Activated T-cell treated with anti-CD3 and anti-CD28 coated beads, Interleukin-2, amount 50 U/mL, for 24 hours (primary cell): ENCODE results near the gene HOXA4.

Source experiments
- DNase-seq: peaks from one replicate; pipeline ENCODE4 v3.0.0-alpha.2; 2020
- H3K27ac Mint-ChIP-seq: 2 replicates; pipeline ENCODE4 v1.8.0; 2020; ENCODE audit warnings: mild to moderate bottlenecking, mixed read lengths
- H3K27me3 Mint-ChIP-seq: 2 replicates; pipeline ENCODE4 v1.8.0; 2020; ENCODE audit warnings: mixed read lengths
- H3K36me3 Mint-ChIP-seq: 2 replicates; pipeline ENCODE4 v1.8.0; 2020; ENCODE audit warnings: low read depth, mixed read lengths
- H3K4me1 Mint-ChIP-seq: 2 replicates; pipeline ENCODE4 v1.8.0; 2020; ENCODE audit warnings: low read depth, mixed read lengths
- H3K4me3 Mint-ChIP-seq: 2 replicates; pipeline ENCODE4 v1.8.0; 2020; ENCODE audit warnings: mild to moderate bottlenecking, moderate library complexity, mixed read lengths
- H3K9me3 Mint-ChIP-seq: 2 replicates; pipeline ENCODE4 v1.8.0; 2020; ENCODE audit warnings: mixed read lengths

Gene HOXA4

GRCh38 chr7:27164367-27165088 lies 34.0 kb upstream of the HOXA4 start:
- Mint-ChIP-seq H3K36me3 (no peaks in the 10 kb centered on the region), H3K4me3 (peak overlapping the region; percentile 20), H3K9me3 (no peaks in the 10 kb centered on the region), H3K27ac (peak overlapping the region; percentile 59), H3K27me3 (peaks cover 89% of the 10 kb centered on the region), H3K4me1 (peaks cover 37% of the 10 kb centered on the region)
- DNase-seq, result peak; percentile 53

DNA sequence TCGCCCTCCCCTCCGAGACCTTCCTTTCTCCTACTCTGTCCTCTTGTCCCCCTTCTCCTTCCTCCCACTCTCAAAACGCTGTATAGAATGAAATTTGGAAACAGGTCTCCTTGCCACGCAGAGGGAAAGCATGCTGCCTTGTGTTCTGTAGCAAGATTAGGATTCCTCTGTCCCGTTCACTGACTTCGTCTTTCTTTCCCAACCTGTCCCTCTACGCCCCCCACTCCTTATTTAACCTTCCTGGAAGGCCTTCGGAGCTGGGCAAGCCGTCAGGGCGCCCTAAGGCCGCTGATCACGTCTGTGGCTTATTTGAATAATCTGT lies 33.4 kb upstream of the HOXA4 start:
- DNase-seq, result no peak
- peaks cover 37% of the 10 kb centered on the region for H3K4me1 Mint-ChIP-seq
- no peaks in the 10 kb centered on the region for H3K9me3 Mint-ChIP-seq
- H3K27ac Mint-ChIP-seq, result peak overlapping the region; percentile 3
- no peaks in the 10 kb centered on the region for H3K36me3 Mint-ChIP-seq
- peaks cover 89% of the 10 kb centered on the region for H3K27me3 Mint-ChIP-seq
- no peak overlapping the region for H3K4me3 Mint-ChIP-seq

GRCh38 chr7:27163288-27164044 lies 32.9 kb upstream of the HOXA4 start:
- H3K27me3 Mint-ChIP-seq, result peaks cover 89% of the 10 kb centered on the region
- H3K27ac Mint-ChIP-seq, result no peak overlapping the region
- H3K4me3 Mint-ChIP-seq, result no peak overlapping the region
- no peaks in the 10 kb centered on the region for H3K9me3 Mint-ChIP-seq
- peaks cover 35% of the 10 kb centered on the region for H3K4me1 Mint-ChIP-seq
- no peaks in the 10 kb centered on the region for H3K36me3 Mint-ChIP-seq
- peak; percentile 30 for DNase-seq

GRCh38 chr7:27162561-27163287 lies 32.2 kb upstream of the HOXA4 start:
- H3K36me3 Mint-ChIP-seq, result no peaks in the 10 kb centered on the region
- H3K4me3 Mint-ChIP-seq, result no peak overlapping the region
- peaks cover 89% of the 10 kb centered on the region for H3K27me3 Mint-ChIP-seq
- H3K4me1 Mint-ChIP-seq, result peaks cover 37% of the 10 kb centered on the region
- no peak for DNase-seq
- H3K27ac Mint-ChIP-seq, result no peak overlapping the region
- H3K9me3 Mint-ChIP-seq, result no peaks in the 10 kb centered on the region

- DNase-seq, result peak; percentile 31
- Mint-ChIP-seq H3K4me1 (peaks cover 37% of the 10 kb centered on the region), H3K9me3 (no peaks in the 10 kb centered on the region), H3K27me3 (peaks cover 89% of the 10 kb centered on the region), H3K27ac (no peak overlapping the region), H3K4me3 (no peak overlapping the region), H3K36me3 (no peaks in the 10 kb centered on the region)
These were observed 31.4 kb upstream of the HOXA4 start for GRCh38 chr7:27161721-27162560.

- peaks cover 38% of the 10 kb centered on the region for H3K4me1 Mint-ChIP-seq
- no peaks in the 10 kb centered on the region for H3K36me3 Mint-ChIP-seq
- no peak overlapping the region for H3K27ac Mint-ChIP-seq
- DNase-seq, result no peak
- H3K27me3 Mint-ChIP-seq, result peaks cover 88% of the 10 kb centered on the region
- H3K4me3 Mint-ChIP-seq, result peak overlapping the region; percentile 69
- H3K9me3 Mint-ChIP-seq, result no peaks in the 10 kb centered on the region
These were observed 30.7 kb upstream of the HOXA4 start for GRCh38 chr7:27161214-27161720.

- Mint-ChIP-seq H3K27ac (no peak overlapping the region), H3K9me3 (no peaks in the 10 kb centered on the region), H3K36me3 (no peaks in the 10 kb centered on the region), H3K27me3 (peaks cover 89% of the 10 kb centered on the region), H3K4me1 (peaks cover 38% of the 10 kb centered on the region), H3K4me3 (peak overlapping the region; percentile 69)
- peak; percentile 92 for DNase-seq
These were observed 30.1 kb upstream of the HOXA4 start for GRCh38 chr7:27160546-27161213.

- H3K36me3 Mint-ChIP-seq, result no peaks in the 10 kb centered on the region
- H3K27me3 Mint-ChIP-seq, result peaks cover 90% of the 10 kb centered on the region
- peaks cover 40% of the 10 kb centered on the region for H3K4me1 Mint-ChIP-seq
- H3K27ac Mint-ChIP-seq, result no peak overlapping the region
- H3K9me3 Mint-ChIP-seq, result no peaks in the 10 kb centered on the region
- peak; percentile 60 for DNase-seq
- peak overlapping the region; percentile 56 for H3K4me3 Mint-ChIP-seq
These were observed 29.6 kb upstream of the HOXA4 start for GRCh38 chr7:27160145-27160545.

DNA sequence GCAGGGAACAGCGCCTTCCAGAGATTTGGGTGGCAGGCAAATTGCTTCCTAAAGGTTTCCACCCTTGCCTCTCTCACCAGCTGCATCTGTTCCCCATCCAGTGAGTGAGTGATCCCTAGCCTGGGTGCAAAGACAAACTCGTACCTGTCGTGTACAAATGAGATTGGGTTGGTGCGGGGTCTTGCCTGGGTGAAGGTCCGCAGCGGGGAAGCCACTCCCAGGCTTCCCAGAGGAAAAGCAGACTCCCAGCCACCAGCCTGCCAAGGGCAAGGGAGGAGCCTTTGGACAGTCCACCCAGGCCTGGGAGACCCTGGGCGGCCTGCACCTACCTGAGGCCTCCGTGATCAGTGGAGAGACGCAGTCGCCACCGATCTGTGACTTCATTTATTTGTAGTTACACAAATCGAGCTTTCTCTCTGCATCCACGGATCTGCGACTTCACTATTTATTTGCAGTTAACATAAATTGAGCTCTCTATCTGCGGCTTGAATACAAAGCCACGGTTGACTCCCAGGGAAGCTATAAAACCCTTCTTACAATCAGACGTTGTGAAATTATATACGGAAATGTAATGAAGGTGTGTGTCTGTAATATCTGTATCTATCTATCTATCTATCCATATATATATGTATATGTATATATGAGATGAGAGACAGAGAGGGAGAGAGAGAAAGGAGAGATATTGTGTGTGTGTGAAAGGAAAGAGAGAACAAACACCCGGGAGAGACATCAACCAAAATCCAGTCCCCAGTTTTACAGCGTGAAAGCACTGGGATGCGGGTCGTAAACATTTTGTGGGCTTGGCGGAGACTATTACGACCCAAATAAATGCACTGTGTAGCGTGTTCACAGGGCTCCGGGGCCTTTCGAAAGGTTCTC lies 28.9 kb upstream of the HOXA4 start:
- Mint-ChIP-seq H3K9me3 (no peaks in the 10 kb centered on the region), H3K4me3 (peak overlapping the region; percentile 15), H3K36me3 (no peaks in the 10 kb centered on the region), H3K27ac (no peak overlapping the region), H3K4me1 (peaks cover 43% of the 10 kb centered on the region), H3K27me3 (peaks cover 92% of the 10 kb centered on the region)
- peak; percentile 31 for DNase-seq

- Mint-ChIP-seq H3K27ac (no peak overlapping the region), H3K36me3 (no peaks in the 10 kb centered on the region), H3K4me1 (peaks cover 43% of the 10 kb centered on the region), H3K27me3 (peaks cover 92% of the 10 kb centered on the region), H3K4me3 (no peak overlapping the region), H3K9me3 (no peaks in the 10 kb centered on the region)
- peak; percentile 39 for DNase-seq
These were observed 28.1 kb upstream of the HOXA4 start for GRCh38 chr7:27158436-27159265.

GRCh38 chr7:27157702-27158431 lies 27.3 kb upstream of the HOXA4 start:
- peak overlapping the region; percentile 85 for H3K27ac Mint-ChIP-seq
- H3K36me3 Mint-ChIP-seq, result no peaks in the 10 kb centered on the region
- DNase-seq, result peak; percentile 35
- peaks cover 92% of the 10 kb centered on the region for H3K27me3 Mint-ChIP-seq
- peaks cover 43% of the 10 kb centered on the region for H3K4me1 Mint-ChIP-seq
- no peaks in the 10 kb centered on the region for H3K9me3 Mint-ChIP-seq
- H3K4me3 Mint-ChIP-seq, result no peak overlapping the region
